ENCODE measurements around the gene PIK3C2G. TPM values are rescaled to one million over a fixed set of nuclear protein-coding genes. Genes with fewer than 3 reads are reported as not detected.
"Not testable (repeated sequence)": the region's sequence is repeated elsewhere in the genome, so short reads cannot be mapped to it uniquely, and the experiment has no call there.

PIK3C2G gene
- total and polyA plus RNA-seq, 4 donors: 4.9 to 40.1 (median 19.4) TPM

DNA sequence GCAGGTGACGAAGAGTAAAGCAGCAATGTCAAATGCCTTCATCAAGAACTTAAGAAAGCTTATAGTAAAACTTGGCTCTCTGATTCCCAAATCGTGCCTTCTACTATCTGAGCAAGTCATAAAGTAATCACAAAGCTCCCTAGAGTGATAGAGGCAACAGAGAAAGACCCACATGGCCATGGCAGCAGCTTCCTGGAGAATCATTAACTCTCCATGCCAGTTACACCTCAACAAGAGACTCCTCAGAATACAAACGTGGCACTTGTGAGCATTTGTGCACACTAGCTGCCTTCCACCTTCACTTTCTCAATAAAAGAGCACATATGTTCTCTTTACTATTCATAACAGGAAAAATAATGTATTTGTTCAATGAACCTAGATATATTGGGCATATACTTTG, 428.5 kb downstream of the PIK3C2G start:
- H3K27ac ChIP-seq (ENCODE audit: low read depth in 1 of 2, low read length in 2 of 2): no peak overlapping the region
- peaks cover 0 to 2% (median 0%) of the 10 kb centered on the region in 4 donors for H3K4me1 ChIP-seq (ENCODE audit: control insufficient read depth in 4 of 4, insufficient read depth in 4 of 4, low read length in 3 of 4)
- H3K27me3 ChIP-seq (ENCODE audit: control insufficient read depth in 4 of 4, insufficient read depth in 4 of 4, low read length in 3 of 4): no peaks in the 10 kb centered on the region
- H3K9me3 ChIP-seq (ENCODE audit: control insufficient read depth in 4 of 4, low read length in 3 of 4): no peaks in the 10 kb centered on the region
- H3K9ac ChIP-seq (ENCODE audit: low read depth in 1 of 2, low read length in 2 of 2): no peak overlapping the region
- no peak for DNase-seq (ENCODE audit: low spot score)
- H3K4me3 ChIP-seq (ENCODE audit: low read depth in 1 of 3, low read length in 3 of 3): no peak overlapping the region
- H3K36me3 ChIP-seq (ENCODE audit: control insufficient read depth in 4 of 4, insufficient read depth in 3 of 4, low read depth in 1 of 4, low read length in 3 of 4): no peaks in the 10 kb centered on the region
- WGBS: 74% methylated on average over 3 of the region's 3 CpGs
- no peak for TF ChIP-seq GABPA (IDR thresholded peaks at IDR 0.05 in 1 of 2, conservative IDR thresholded peaks at IDR 0.05 in 1 of 2)
- no peak for TF ChIP-seq TAF1 (conservative IDR thresholded peaks at IDR 0.05)
- no peak for TF ChIP-seq RXRA (IDR thresholded peaks at IDR 0.05)
- no peak for TF ChIP-seq SP1 (IDR thresholded peaks at IDR 0.05)
- no peak for TF ChIP-seq JUND (IDR thresholded peaks at IDR 0.05)
- TF ChIP-seq HNF4G (IDR thresholded peaks at IDR 0.05): no peak

DNA sequence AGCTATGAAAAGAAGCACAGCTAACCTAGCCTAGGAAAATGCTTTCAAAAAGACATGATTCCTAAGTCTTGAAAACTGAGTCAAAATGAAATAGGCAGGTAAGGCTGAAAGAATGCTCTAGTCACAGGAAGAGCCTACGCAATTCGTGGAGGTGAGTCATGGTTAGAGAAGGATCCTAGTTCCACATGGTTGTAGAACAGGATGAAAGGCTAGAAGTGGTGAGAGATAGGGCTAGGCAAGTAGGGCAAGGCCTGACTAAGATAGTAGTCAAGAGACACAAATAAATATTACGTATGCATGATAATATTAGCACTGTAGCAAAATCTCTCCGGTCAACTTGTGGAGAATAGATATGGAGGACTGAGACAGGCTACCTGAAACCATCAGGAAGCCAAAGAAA, 429.3 kb downstream of the PIK3C2G start:
- no peak for DNase-seq (ENCODE audit: low spot score)
- H3K9me3 ChIP-seq (ENCODE audit: control insufficient read depth in 4 of 4, low read length in 3 of 4): no peaks in the 10 kb centered on the region
- TF ChIP-seq JUND (IDR thresholded peaks at IDR 0.05) (no peak), FOXA1 (IDR thresholded peaks at IDR 0.05) (no peak), RAD21 (IDR thresholded peaks at IDR 0.05) (no peak), HNF4A (conservative IDR thresholded peaks at IDR 0.05) (no peak), FOXA2 (IDR thresholded peaks at IDR 0.05) (no peak), SP1 (IDR thresholded peaks at IDR 0.05) (no peak), EGR1 (IDR thresholded peaks at IDR 0.05; ENCODE audit: low read depth in 2 of 2) (no peak), ATF3 (IDR thresholded peaks at IDR 0.05) (no peak), NR2F2 (IDR thresholded peaks at IDR 0.05) (no peak), MAX (IDR thresholded peaks at IDR 0.05) (no peak), ZBTB33 (IDR thresholded peaks at IDR 0.05) (no peak), GABPA (IDR thresholded peaks at IDR 0.05 in 1 of 2, conservative IDR thresholded peaks at IDR 0.05 in 1 of 2) (no peak), HNF4G (IDR thresholded peaks at IDR 0.05) (no peak), TAF1 (conservative IDR thresholded peaks at IDR 0.05) (no peak), RXRA (IDR thresholded peaks at IDR 0.05) (no peak), YY1 (IDR thresholded peaks at IDR 0.05) (no peak)
- TF ChIP-seq, protein P1, sequence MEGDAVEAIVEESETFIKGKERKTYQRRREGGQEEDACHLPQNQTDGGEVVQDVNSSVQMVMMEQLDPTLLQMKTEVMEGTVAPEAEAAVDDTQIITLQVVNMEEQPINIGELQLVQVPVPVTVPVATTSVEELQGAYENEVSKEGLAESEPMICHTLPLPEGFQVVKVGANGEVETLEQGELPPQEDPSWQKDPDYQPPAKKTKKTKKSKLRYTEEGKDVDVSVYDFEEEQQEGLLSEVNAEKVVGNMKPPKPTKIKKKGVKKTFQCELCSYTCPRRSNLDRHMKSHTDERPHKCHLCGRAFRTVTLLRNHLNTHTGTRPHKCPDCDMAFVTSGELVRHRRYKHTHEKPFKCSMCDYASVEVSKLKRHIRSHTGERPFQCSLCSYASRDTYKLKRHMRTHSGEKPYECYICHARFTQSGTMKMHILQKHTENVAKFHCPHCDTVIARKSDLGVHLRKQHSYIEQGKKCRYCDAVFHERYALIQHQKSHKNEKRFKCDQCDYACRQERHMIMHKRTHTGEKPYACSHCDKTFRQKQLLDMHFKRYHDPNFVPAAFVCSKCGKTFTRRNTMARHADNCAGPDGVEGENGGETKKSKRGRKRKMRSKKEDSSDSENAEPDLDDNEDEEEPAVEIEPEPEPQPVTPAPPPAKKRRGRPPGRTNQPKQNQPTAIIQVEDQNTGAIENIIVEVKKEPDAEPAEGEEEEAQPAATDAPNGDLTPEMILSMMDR (IDR thresholded peaks at IDR 0.05; ENCODE audit: low read depth, low read length, missing input control): no peak
- TF ChIP-seq, protein P2, sequence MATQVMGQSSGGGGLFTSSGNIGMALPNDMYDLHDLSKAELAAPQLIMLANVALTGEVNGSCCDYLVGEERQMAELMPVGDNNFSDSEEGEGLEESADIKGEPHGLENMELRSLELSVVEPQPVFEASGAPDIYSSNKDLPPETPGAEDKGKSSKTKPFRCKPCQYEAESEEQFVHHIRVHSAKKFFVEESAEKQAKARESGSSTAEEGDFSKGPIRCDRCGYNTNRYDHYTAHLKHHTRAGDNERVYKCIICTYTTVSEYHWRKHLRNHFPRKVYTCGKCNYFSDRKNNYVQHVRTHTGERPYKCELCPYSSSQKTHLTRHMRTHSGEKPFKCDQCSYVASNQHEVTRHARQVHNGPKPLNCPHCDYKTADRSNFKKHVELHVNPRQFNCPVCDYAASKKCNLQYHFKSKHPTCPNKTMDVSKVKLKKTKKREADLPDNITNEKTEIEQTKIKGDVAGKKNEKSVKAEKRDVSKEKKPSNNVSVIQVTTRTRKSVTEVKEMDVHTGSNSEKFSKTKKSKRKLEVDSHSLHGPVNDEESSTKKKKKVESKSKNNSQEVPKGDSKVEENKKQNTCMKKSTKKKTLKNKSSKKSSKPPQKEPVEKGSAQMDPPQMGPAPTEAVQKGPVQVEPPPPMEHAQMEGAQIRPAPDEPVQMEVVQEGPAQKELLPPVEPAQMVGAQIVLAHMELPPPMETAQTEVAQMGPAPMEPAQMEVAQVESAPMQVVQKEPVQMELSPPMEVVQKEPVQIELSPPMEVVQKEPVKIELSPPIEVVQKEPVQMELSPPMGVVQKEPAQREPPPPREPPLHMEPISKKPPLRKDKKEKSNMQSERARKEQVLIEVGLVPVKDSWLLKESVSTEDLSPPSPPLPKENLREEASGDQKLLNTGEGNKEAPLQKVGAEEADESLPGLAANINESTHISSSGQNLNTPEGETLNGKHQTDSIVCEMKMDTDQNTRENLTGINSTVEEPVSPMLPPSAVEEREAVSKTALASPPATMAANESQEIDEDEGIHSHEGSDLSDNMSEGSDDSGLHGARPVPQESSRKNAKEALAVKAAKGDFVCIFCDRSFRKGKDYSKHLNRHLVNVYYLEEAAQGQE (IDR thresholded peaks at IDR 0.05): no peak

GRCh38 chr12:18693986-18694385, 432.7 kb downstream of the PIK3C2G start:
- WGBS: 88% methylated on average over 5 of the region's 5 CpGs
- not testable (repeated sequence) for H3K4me3 ChIP-seq (ENCODE audit: low read depth in 1 of 3, low read length in 3 of 3); H3K9ac ChIP-seq (ENCODE audit: low read depth in 1 of 2, low read length in 2 of 2); H3K4me1 ChIP-seq (ENCODE audit: control insufficient read depth in 4 of 4, insufficient read depth in 4 of 4, low read length in 3 of 4); H3K9me3 ChIP-seq (ENCODE audit: control insufficient read depth in 4 of 4, low read length in 3 of 4); H3K36me3 ChIP-seq (ENCODE audit: control insufficient read depth in 4 of 4, insufficient read depth in 3 of 4, low read depth in 1 of 4, low read length in 3 of 4); H3K27me3 ChIP-seq (ENCODE audit: control insufficient read depth in 4 of 4, insufficient read depth in 4 of 4, low read length in 3 of 4); DNase-seq (ENCODE audit: low spot score); H3K27ac ChIP-seq (ENCODE audit: low read depth in 1 of 2, low read length in 2 of 2)

More for the DNA sequence above, 429.3 kb downstream of the PIK3C2G start:
- Histone ChIP-seq H3K27ac (ENCODE audit: low read depth in 1 of 2, low read length in 2 of 2) (no peak overlapping the region), H3K36me3 (ENCODE audit: control insufficient read depth in 4 of 4, insufficient read depth in 3 of 4, low read depth in 1 of 4, low read length in 3 of 4) (no peaks in the 10 kb centered on the region), H3K4me3 (ENCODE audit: low read depth in 1 of 3, low read length in 3 of 3) (no peak overlapping the region), H3K4me1 (ENCODE audit: control insufficient read depth in 4 of 4, insufficient read depth in 4 of 4, low read length in 3 of 4) (no peaks in the 10 kb centered on the region), H3K27me3 (ENCODE audit: control insufficient read depth in 4 of 4, insufficient read depth in 4 of 4, low read length in 3 of 4) (no peaks in the 10 kb centered on the region), H3K9ac (ENCODE audit: low read depth in 1 of 2, low read length in 2 of 2) (no peak overlapping the region)
- 97% methylated on average over 4 of the region's 4 CpGs for WGBS
